Hepatocyte (in vitro differentiated cells): Measurements from ENCODE around the gene RPL13. TPM values are rescaled to one million over a fixed set of nuclear protein-coding genes. Genes with fewer than 3 reads are reported as not detected.

Source experiments
- DNase-seq: peaks from one replicate; pipeline ENCODE4 v3.0.0-alpha.2; 2016; ENCODE audit warnings: low spot score
- H2AFZ ChIP-seq: fragments of 200-600 bp; sonication (generic); 2 replicates; pipeline ENCODE4 v1.6.0; 2016; ENCODE audit warnings: antibody characterized with exemption, mild to moderate bottlenecking
- H3K27ac ChIP-seq: fragments of 200-600 bp; sonication (generic); 2 replicates; pipeline ENCODE4 v1.5.1; 2016; ENCODE audit warnings: mild to moderate bottlenecking
- H3K27me3 ChIP-seq: fragments of 200-600 bp; sonication (generic); 2 replicates; pipeline ENCODE4 v1.6.1; 2016
- H3K36me3 ChIP-seq: fragments of 200-600 bp; sonication (generic); replicated peaks from 2 replicates; pipeline ENCODE4 v1.5.1; 2016; ENCODE audit warnings: low read depth; ENCODE audit not compliant: insufficient read depth
- H3K4me1 ChIP-seq: fragments of 200-600 bp; sonication (generic); 2 replicates; pipeline ENCODE4 v1.5.1; 2016; ENCODE audit warnings: mild to moderate bottlenecking, moderate library complexity; ENCODE audit not compliant: insufficient read depth
- H3K4me2 ChIP-seq: fragments of 200-600 bp; sonication (generic); 2 replicates; pipeline ENCODE4 v1.6.0; 2016
- H3K4me3 ChIP-seq: fragments of 200-600 bp; sonication (generic); 2 replicates; pipeline ENCODE4 v1.5.1; 2016; ENCODE audit warnings: mild to moderate bottlenecking
- H3K79me2 ChIP-seq: fragments of 200-600 bp; sonication (generic); 2 replicates; pipeline ENCODE4 v1.6.0; 2017; ENCODE audit warnings: mild to moderate bottlenecking
- H3K9me2 ChIP-seq: fragments of 200-600 bp; sonication (generic); replicated peaks from 2 replicates; pipeline ENCODE4 v1.6.0; 2017; ENCODE audit warnings: mild to moderate bottlenecking; ENCODE audit not compliant: insufficient read depth
- H3K9me3 ChIP-seq: fragments of 200-600 bp; sonication (generic); 2 replicates; pipeline ENCODE4 v1.5.1; 2016; ENCODE audit warnings: low read depth, mild to moderate bottlenecking
- H4K20me1 ChIP-seq: fragments of 200-600 bp; sonication (generic); 2 replicates; pipeline ENCODE4 v1.6.0; 2016; ENCODE audit warnings: mild to moderate bottlenecking; ENCODE audit not compliant: insufficient read depth, poor library complexity, severe bottlenecking
- EZH2 ChIP-seq: fragments of 200-600 bp; sonication (generic); IDR thresholded peaks from 2 replicates; pipeline ENCODE4 v1.6.1; 2016; ENCODE audit warnings: antibody characterized with exemption, mild to moderate bottlenecking, borderline replicate concordance
- EZH2phosphoT487 ChIP-seq: fragments of 200-600 bp; sonication (generic); IDR thresholded peaks from one replicate; pipeline ENCODE4 v1.6.1; 2018; ENCODE audit warnings: antibody characterized with exemption, mild to moderate bottlenecking, low read depth, moderate library complexity; ENCODE audit not compliant: unreplicated experiment, severe bottlenecking
- WGBS: methylation state at CpG from one replicate; pipeline ENCODE4 v1.1.6; 2016; ENCODE audit warnings: low lambda C conversion rate; ENCODE audit errors: missing lambda C conversion rate; 5-methylcytosine and 5-hydroxymethylcytosine counted together
- polyA plus RNA-seq: library from polyadenylated mRNA; unstranded; fragments of >200 nt; fragmentation: Nextera tagmentation; extraction: Ambion mirVana; gene quantifications from 2 replicates; pipeline ENCODE4 v1.2.1, GENCODE V29; 2016
- total RNA-seq: library from RNA; depleted of rRNA; stranded (reverse); fragments of >200 nt; gene quantifications from 2 replicates; pipeline ENCODE4 v1.2.3, GENCODE V29; 2014
- TF ChIP-seq, protein P1 (sequence below): fragments of 200-600 bp; sonication (generic); IDR thresholded peaks from 2 replicates; pipeline ENCODE4 v1.5.1; 2016; ENCODE audit warnings: antibody characterized with exemption, mild to moderate bottlenecking; ENCODE audit not compliant: poor library complexity

Gene RPL13
- total and polyA plus RNA-seq, 2 experiments from 2014 or later, result 1,312 to 4,787 TPM

DNA sequence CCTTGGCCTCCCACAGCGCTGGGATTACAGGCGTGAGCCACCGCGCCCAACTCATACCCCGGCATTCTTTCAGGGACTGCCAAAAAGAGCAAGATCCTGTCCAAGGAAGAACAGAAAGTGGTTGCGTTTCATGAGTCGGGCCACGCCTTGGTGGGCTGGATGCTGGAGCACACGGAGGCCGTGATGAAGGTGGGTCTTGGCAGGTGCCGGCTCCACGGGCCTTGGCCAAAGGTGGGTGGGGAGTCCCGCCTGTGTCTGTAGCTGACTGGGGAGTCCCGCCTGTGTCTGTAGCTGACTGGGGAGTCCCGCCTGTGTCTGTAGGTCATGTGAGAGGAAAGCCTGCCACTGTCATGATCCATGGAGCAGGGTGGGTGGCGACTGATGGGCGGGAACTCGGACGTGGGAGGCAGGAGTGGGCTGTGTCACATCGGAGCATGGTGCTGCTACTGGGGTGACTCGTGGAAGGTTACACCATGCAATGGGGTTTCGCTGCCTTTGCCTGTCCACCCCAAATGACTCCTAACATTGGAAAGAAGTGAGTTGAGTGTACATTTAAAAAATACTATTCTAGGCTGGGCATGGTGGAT is 10.0 kb upstream of the RPL13 start:
- no peak overlapping the region for H3K4me2 ChIP-seq
- no peaks in the 10 kb centered on the region for H4K20me1 ChIP-seq
- no peaks in the 10 kb centered on the region for H3K9me3 ChIP-seq
- no peak overlapping the region for H3K4me3 ChIP-seq
- no peak for DNase-seq
- peaks cover 2% of the 10 kb centered on the region for H3K4me1 ChIP-seq
- no peak for TF ChIP-seq EZH2
- TF ChIP-seq EZH2phosphoT487, result no peak
- H3K27me3 ChIP-seq, result no peaks in the 10 kb centered on the region
- no peak overlapping the region for H2AFZ ChIP-seq
- H3K27ac ChIP-seq, result no peak overlapping the region
- 95% methylated on average over 22 of the region's 22 CpGs for WGBS
- H3K79me2 ChIP-seq, result no peaks in the 10 kb centered on the region
- no peaks in the 10 kb centered on the region for H3K36me3 ChIP-seq
- no peaks in the 10 kb centered on the region for H3K9me2 ChIP-seq

DNA sequence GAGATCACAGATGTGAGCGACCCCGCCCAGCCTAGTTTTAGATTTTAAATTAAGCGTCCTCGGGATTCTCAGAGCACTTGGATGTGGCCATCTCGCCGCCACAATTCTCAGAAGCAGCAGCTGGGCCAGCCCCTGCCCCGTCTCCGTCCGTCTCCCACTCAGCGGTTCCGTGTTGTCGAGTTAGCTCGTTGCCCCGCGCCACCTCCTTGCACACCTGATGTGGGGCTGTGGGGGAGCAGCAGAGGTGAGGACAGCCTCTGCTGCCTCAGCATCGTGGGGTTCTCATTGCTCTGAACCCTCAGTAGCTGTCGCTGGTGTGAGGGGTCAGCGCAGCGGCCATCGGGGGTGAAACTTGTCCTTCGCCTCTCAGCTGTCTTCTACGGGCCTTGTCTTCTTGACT is 8.2 kb upstream of the RPL13 start:
- WGBS, result over 99% methylated on average over 22 of the region's 22 CpGs
- Histone ChIP-seq H3K79me2 (no peaks in the 10 kb centered on the region), H3K9me3 (no peaks in the 10 kb centered on the region), H2AFZ (no peak overlapping the region), H3K27ac (no peak overlapping the region), H3K4me3 (no peak overlapping the region), H3K4me2 (no peak overlapping the region), H3K27me3 (no peaks in the 10 kb centered on the region), H3K9me2 (no peaks in the 10 kb centered on the region), H3K4me1 (no peaks in the 10 kb centered on the region), H4K20me1 (no peaks in the 10 kb centered on the region), H3K36me3 (no peaks in the 10 kb centered on the region)
- TF ChIP-seq, protein P1, sequence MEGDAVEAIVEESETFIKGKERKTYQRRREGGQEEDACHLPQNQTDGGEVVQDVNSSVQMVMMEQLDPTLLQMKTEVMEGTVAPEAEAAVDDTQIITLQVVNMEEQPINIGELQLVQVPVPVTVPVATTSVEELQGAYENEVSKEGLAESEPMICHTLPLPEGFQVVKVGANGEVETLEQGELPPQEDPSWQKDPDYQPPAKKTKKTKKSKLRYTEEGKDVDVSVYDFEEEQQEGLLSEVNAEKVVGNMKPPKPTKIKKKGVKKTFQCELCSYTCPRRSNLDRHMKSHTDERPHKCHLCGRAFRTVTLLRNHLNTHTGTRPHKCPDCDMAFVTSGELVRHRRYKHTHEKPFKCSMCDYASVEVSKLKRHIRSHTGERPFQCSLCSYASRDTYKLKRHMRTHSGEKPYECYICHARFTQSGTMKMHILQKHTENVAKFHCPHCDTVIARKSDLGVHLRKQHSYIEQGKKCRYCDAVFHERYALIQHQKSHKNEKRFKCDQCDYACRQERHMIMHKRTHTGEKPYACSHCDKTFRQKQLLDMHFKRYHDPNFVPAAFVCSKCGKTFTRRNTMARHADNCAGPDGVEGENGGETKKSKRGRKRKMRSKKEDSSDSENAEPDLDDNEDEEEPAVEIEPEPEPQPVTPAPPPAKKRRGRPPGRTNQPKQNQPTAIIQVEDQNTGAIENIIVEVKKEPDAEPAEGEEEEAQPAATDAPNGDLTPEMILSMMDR, result no peak
- TF ChIP-seq EZH2 (no peak), EZH2phosphoT487 (no peak)
- no peak for DNase-seq

DNA sequence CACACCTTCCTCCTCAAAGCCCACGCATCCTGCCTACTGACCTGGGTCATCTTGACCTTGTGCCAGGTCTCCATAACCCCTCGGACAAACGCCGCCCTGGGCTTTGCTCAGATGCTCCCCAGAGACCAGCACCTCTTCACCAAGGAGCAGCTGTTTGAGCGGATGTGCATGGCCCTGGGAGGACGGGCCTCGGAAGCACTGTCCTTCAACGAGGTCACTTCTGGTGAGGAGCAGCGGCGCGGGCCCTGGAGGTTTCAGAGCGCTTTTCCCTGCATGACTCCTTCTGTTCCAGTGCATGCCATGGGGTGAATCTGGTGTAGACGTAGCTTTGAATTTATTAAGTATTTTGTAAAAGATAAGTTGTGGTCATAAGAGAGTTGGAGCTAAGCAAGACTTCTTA is 7.6 kb upstream of the RPL13 start:
- Histone ChIP-seq H4K20me1 (no peaks in the 10 kb centered on the region), H3K79me2 (no peaks in the 10 kb centered on the region), H3K27ac (no peak overlapping the region), H3K9me3 (no peaks in the 10 kb centered on the region), H2AFZ (no peak overlapping the region), H3K4me3 (no peak overlapping the region), H3K4me2 (no peak overlapping the region), H3K4me1 (no peaks in the 10 kb centered on the region), H3K27me3 (no peaks in the 10 kb centered on the region), H3K9me2 (no peaks in the 10 kb centered on the region), H3K36me3 (no peaks in the 10 kb centered on the region)
- no peak for TF ChIP-seq EZH2
- no peak for TF ChIP-seq EZH2phosphoT487
- TF ChIP-seq, protein P1, result no peak
- WGBS, result 97% methylated on average over 13 of the region's 13 CpGs
- DNase-seq, result no peak

DNA sequence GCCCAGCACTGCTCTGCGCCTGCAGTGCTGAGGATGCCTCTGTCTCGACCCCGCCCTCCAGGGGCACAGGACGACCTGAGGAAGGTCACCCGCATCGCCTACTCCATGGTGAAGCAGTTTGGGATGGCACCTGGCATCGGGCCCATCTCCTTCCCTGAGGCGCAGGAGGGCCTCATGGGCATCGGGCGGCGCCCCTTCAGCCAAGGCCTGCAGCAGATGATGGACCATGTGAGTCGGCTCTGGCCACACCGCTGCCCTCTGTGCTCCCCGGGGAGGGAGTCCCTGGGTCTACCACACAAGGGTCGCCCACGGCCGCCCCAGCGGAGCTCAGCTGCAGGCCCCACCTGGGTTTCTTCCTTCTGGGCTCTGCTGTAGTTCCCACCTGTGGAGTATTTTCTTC is 6.7 kb upstream of the RPL13 start:
- 94% methylated on average over 18 of the region's 18 CpGs for WGBS
- H2AFZ ChIP-seq, result no peak overlapping the region

More for the DNA sequence above, 6.7 kb upstream of the RPL13 start:
- TF ChIP-seq EZH2phosphoT487 (no peak), EZH2 (no peak)
- TF ChIP-seq, protein P1, result no peak
- Histone ChIP-seq H3K9me3 (no peaks in the 10 kb centered on the region), H3K36me3 (no peaks in the 10 kb centered on the region), H3K79me2 (no peaks in the 10 kb centered on the region), H3K4me2 (no peak overlapping the region), H4K20me1 (no peaks in the 10 kb centered on the region), H3K27me3 (no peaks in the 10 kb centered on the region), H3K4me1 (no peaks in the 10 kb centered on the region), H3K27ac (no peak overlapping the region), H3K9me2 (no peaks in the 10 kb centered on the region), H3K4me3 (no peak overlapping the region)
- DNase-seq, result no peak
